ENCODE measurements around the gene OR4D1.

OR4D1 gene

DNA sequence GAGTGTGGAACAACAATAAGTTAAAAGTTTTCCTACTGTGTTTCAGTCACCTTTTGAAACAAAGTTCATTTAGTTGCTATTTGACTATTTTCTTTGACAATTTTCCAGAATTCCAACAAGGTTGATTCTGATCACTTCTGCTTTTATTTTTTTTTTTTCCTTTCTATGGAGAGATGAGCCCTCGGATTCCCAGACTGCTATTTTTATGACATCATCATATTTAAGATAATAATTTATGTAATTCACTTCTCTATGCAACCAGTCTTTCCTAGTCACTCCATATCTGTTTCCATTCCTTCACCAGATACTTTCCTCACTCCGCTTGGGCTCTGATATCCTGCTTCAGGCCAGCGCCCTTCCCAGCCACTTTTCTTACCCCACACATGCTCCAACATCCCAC lies 26.7 kb downstream of the OR4D1 start:
- TF ChIP-seq, protein P1, sequence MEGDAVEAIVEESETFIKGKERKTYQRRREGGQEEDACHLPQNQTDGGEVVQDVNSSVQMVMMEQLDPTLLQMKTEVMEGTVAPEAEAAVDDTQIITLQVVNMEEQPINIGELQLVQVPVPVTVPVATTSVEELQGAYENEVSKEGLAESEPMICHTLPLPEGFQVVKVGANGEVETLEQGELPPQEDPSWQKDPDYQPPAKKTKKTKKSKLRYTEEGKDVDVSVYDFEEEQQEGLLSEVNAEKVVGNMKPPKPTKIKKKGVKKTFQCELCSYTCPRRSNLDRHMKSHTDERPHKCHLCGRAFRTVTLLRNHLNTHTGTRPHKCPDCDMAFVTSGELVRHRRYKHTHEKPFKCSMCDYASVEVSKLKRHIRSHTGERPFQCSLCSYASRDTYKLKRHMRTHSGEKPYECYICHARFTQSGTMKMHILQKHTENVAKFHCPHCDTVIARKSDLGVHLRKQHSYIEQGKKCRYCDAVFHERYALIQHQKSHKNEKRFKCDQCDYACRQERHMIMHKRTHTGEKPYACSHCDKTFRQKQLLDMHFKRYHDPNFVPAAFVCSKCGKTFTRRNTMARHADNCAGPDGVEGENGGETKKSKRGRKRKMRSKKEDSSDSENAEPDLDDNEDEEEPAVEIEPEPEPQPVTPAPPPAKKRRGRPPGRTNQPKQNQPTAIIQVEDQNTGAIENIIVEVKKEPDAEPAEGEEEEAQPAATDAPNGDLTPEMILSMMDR (IDR thresholded peaks at IDR 0.05), result no peak

DNA sequence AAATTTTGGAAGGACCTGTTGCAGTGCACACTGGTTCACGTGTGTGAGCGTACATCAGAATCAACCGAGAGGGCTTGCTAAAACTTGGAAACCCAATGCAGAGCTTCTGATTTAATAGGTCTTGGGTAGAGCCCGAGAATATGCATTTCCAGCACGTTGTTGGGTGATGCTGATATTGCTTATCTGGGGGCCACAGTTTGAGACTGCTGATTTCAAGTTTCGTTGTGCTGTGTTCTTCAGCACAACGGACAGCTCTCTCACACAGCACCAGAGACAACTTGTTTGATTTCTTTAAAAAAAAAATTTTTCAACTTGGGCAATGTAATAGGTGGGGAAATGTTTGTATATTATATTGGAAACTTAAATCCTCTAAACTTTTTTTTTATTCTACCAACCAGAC lies 28.0 kb downstream of the OR4D1 start:
- TF ChIP-seq, protein P1 (IDR thresholded peaks at IDR 0.05), result no peak

DNA sequence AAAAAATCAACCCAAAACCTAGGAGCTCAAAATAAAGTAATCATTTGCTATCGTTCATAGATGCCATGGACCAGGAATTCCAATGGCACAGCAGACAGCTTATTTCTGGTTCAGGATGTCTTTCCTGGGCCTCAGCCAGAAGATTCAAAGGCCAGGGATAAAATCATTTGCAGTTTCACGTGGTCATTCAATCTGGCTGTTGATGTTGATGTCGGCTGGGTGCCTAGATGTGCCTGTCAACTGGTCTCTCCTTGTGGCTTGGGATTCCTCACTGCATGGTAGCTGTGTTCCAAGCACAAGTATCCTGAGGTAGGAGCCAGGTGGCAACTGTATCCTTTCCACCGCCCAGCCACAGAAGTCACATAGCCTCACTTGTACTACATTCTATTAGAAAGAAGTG lies 33.6 kb downstream of the OR4D1 start:
- TF ChIP-seq, protein P1 (IDR thresholded peaks at IDR 0.05), result no peak

DNA sequence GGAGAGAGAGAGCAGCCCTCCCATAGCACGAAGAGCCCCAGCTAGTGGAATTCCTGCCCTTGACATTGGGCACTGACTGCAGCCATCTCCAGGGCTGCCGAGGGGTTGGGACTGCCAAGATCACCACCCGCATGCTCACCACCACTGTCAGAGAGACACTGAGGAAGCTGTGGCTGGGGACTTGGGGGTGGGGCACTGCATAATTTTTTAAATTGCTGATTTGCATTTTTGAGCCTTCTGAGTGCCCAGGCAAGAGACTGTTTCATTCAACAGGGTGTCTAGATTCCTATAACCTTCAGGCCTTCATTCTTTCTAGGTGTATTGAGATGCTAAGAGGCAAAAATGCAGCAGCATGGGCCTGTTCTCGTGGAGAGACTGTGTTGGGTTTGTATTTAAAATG lies 35.3 kb downstream of the OR4D1 start:
- TF ChIP-seq, protein P1 (IDR thresholded peaks at IDR 0.05), result no peak

DNA sequence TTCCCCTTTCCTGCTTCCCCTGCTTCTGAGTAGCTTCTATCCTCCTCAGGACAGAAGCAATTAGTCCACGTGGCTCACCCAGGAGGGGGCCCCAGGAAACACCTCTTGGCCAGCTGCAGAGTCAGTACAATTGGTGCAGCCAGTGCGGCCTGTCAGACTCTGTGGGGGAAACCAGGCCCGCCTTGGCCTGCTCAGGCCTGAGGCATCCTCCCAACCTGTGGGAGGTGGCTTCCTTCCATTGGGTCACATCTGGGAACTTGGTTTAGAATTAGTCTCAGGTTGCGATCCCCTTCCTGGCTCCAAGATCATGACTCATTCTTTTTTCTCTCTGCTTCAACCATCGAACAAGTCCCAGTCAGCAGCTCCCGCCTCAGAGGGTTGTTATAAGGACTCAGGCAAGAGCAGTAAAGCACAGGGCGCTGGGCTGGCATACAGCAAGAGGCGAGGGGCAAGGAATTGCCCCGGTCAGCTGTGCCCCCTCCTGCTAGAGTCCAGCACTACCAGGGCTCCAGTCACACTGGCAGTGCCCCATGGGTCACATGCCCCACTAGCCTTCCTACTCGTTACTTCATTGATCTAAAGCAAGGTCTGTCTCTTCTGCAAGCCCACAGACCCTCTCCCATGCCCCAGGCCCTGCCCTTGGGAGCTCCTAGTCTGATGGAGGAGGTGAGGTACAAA lies 36.3 kb downstream of the OR4D1 start:
- TF ChIP-seq, protein P1 (IDR thresholded peaks at IDR 0.05), result no peak

DNA sequence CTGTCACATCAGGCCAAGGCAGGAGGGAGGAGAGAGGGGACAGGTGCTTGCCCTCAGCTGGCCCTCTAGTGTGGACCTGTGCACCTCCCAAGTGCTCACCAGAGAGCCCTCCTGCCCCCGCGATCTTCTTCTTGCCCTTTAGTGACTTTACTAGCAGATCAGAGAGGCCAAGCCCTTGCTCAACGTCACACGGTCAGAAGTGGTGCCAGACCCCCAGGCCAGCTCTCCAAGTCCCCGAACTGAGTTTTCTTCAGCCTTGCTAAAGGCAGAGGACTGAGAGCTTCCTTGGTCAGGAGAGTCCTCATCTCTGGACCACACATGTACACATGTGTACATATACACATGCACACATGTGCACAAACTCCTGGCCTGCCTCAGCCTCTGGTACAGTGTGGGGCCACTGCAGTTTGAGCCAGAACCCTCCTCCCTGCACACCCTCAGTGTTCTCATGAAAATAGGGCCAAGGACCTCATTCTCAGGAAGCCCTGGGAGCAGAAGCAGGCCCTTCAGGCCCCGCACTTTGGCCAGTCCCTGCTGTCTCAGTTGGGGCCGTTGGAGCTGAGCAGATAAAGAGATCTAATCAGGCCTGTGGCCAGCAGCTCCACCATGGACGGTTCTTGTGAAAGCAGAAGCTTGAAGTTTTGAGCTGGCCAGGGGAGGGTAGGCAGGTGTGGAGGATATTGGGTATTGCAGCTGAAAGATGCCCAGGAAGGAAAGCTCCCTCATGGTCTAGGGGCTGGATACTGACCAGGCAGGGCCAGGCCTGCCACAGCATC lies 37.0 kb downstream of the OR4D1 start:
- TF ChIP-seq, protein P1 (IDR thresholded peaks at IDR 0.05), result no peak

DNA sequence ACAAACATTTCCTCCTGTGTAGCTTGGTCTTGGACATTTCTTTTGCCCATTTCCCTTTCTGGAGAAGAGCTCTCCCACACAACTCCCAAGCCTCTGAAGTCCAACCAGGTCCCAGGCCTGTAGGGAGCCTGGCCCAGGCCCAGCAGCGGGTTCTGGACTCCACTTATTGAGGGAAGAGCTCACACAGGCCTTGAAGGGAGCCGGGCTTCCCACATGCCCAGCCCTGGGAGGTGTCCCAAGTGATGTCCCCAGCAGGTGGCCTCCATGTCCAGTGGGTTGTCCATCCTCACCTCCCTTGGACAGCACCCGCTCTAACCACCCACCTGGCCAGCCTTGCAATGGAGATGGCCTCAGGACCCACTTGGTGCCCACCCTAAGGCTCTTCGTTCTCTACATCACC lies 38.4 kb downstream of the OR4D1 start:
- TF ChIP-seq, protein P1 (IDR thresholded peaks at IDR 0.05), result no peak
